ENCODE measurements around the gene IGF1R.
"Not testable (repeated sequence)": the region's sequence is repeated elsewhere in the genome, so short reads cannot be mapped to it uniquely, and the experiment has no call there.

IGF1R gene

DNA sequence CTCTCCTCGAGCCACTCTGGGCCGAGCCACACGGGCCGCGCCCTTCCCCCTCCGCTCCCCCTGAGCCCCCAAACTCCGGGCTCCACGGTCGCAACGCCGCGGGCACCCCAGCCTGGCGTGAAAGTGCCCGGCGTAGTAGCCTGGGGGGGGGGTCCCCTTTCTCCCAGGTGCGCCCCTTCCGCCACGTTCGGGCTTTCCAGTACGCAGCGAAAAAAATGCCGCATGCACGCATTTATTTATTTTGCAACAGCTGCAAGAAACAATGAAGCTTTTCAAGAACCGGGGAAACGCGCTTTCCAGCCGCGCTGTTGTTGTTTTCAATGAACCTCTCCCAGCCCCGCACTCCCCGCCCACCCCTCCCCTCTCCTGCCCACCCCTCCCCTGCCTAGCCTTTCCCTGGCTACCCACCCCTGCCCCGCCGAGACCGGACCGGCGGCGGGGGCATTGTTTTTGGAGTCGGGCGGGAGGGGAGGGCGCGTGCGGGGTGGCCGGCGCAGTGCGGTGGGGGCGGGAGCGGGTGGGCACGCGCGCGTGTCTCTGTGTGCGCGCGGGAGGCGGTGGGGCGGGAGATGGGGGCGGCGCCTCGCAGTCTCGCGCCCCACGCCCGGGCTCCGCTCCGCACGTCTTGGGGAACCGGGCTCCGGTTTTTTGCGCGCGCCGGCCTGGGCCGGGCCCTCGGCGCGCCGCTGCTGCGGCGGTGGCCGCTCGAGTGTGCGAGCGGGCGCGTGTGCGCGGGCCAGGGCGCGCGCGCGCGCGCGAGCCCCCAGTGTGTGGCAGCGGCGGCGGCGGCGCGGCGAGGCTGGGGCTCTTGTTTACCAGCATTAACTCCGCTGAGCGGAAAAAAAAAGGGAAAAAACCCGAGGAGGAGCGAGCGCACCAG, at the start of gene IGF1R:
Gene IGF1R (plus strand): TSS at position 766 of the 880 bp plus-strand sequence. CDS start 1,043 bp downstream, outside the sequence.
- DNase-seq (ENCODE audit: low read depth in 2 of 2): peak; percentile 48 to 82

DNA sequence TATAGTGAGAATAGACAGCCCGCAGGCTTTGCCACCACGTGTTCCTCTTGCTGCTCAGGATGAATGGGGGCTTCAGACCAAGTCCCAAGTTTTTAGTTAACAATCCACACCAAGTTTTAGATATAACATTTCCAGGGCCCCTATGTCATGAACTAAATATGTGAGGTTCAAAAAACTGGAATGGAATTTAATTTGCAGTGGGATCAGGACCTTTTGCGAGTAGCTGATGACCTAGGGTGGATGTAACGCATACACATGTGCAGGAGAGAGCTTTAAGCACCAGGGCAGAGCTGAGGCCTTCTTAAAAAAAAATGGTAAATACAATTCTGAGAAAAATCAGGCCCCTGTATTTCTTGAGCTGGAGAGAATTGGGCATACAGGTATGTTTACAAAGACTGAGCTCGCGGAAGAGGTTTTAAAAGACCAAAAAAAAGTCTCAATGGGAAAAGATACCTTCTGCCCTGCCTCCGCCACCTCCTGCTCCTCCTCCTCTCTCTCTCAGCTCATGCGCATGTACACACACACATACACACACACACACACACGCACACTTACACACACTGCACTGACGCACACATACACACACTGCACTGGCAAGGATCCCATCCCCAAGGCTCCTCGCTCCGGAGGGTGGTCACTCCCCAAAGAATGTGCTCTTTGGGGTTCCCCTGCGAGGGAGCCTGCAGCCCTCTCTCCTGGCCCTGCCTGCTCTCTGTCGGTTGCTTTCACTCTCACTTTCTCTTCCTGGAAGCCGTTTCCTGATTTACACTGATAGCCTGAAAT, 48.2 kb upstream of the IGF1R start:
- DNase-seq (ENCODE audit: low read depth in 2 of 2): peak; percentile 9 to 11

DNA sequence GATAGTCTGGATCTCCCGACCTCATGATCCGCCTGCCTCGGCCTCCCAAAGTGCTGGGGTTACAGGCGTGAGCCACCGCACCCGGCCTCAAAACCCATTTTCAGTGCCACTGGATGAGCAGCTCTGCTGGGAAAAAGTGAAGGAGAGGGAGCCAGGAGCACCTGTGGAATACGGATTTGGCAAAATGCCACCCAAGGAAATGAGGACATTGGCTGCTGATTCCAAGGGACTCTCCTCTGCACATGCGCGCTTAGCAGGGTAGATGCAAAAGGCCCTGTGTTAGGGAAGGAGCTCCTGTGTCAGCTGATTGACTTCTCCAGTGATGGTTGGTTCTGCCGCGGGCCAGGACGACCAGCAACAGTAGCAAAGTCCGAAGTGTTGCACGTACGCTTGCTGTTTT, 43.4 kb upstream of the IGF1R start:
- DNase-seq (ENCODE audit: low read depth in 2 of 2): no peak

DNA sequence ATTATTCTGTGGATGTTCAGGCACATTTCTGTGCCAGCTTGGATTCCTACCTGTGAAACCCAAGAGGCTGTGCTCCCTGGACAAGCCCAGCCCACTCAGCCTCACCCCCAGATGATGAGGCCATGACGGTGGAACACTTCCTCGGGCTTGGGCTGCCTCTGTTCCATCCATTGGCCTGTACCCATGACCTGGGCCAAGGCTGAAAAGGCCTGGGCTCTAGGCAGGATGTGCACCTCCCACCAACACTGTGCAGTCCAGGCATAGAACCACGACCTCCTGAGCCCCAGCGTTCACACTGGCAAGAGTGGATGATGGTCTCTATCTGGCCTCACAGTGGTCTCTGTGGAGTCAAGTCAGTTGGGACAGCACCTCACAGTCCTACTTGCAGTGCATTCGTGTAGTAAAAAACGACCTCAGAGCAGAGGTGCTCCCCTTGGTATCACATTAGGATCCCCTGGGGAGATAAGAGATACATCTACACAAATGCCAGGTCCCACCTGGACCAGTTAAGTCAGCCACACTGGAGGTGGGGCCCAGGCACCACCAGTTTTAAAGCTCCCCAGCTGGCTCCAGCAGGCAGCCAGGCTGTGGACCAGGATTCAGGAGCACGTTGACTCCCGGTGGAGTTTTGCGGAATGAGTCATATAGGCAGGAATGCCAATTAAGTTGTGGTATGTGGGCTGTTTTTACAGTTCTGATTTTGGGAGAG, 39.0 kb upstream of the IGF1R start:
- no peak for DNase-seq (ENCODE audit: low read depth in 2 of 2)

DNA sequence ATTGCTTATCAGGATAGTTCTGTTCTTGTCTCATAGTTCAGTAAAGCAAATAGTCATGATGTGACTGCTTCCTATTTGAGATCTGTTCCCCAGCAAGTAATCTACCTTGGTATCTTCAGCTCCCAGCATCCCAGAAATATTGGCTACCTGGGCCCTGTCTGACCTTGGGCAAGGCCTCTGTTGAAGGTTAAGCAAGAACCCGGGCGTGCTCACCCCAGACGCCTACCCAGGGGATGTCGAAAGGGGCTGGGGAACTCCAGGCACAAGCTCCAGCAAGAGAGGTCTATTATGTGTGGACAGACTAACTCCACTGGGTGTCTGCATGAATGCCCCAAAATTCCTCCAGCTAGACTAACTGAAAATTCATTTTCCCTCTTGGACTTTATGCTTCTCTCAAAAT, 37.3 kb upstream of the IGF1R start:
- DNase-seq (ENCODE audit: low read depth in 2 of 2): no peak

- DNase-seq (ENCODE audit: low read depth in 2 of 2): no peak
These were observed 36.5 kb upstream of the IGF1R start for GRCh38 chr15:98611808-98612207.

GRCh38 chr15:98612490-98613110, 35.7 kb upstream of the IGF1R start:
- no peak for DNase-seq (ENCODE audit: low read depth in 2 of 2)

DNA sequence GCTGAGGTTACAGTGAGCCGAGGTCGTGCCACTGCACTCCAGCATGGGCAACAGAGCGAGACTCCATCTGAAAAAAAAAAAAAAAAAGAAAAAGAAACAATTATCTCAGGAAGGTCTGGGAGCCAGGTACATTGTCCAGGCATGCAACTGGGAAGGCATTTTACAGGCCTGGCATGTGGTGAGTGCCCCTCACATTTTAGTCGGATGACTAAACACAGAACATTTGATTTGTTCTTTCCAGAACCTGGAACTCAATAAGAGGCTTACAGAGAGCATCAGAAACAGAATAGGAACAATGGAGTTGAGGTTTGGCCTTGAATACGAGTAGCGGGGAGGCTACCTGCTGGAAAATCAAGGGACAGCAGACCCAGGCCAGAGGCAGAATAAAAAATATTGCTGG, 33.7 kb upstream of the IGF1R start:
- DNase-seq (ENCODE audit: low read depth in 2 of 2): no peak

GRCh38 chr15:98616397-98616796, 31.9 kb upstream of the IGF1R start:
- no peak for DNase-seq (ENCODE audit: low read depth in 2 of 2)

DNA sequence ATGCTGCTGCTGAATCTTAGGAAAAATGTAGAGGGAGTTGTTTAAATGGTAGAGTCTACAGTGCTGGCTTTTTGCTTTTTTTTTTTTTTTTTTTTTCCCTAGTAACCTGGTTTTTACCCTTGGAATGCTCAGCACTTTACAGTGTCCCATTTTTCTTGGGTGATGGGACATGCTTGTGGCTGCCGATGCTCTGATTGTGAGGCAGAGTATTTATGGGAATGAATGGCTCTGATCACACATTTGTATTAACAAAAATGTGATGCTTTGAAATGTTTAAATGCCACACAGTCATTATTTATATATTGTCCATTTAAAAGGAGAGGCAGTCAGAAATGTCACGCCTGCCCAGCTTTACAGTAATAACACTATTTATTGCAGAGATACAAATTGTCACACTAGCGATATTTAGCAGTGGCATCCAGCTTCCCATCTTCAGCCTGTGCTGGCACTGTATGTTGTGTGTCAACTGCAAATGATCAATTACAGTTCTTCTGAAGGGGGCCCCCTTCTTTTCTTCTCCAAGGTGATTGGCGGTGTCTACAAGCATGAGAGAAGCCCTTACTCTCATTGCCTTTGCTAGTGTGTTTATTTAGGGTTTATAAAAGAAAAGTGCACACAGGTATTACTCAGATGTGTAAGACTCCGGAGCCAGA, 30.9 kb upstream of the IGF1R start:
- DNase-seq (ENCODE audit: low read depth in 2 of 2): no peak

DNA sequence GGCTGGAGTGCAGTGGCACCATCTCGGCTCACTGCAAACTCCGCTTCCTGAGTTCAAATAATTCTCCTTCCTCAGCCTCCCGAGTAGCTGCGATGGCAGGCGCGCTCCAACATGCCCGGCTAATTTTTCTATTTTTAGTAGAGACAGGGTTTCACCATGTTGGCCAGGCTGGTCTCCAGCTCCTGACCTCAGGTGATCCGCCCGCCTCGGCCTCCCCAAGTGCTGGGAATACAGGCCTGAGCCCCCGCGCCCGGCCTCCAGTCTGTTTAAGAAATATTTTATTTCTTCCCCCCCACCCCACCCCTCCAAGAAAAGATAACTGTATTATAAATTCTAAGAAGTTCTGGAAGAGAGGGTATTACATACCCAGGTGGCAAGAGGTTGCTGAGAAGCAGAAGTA, 29.8 kb upstream of the IGF1R start:
- DNase-seq (ENCODE audit: low read depth in 2 of 2): not testable (repeated sequence)

DNA sequence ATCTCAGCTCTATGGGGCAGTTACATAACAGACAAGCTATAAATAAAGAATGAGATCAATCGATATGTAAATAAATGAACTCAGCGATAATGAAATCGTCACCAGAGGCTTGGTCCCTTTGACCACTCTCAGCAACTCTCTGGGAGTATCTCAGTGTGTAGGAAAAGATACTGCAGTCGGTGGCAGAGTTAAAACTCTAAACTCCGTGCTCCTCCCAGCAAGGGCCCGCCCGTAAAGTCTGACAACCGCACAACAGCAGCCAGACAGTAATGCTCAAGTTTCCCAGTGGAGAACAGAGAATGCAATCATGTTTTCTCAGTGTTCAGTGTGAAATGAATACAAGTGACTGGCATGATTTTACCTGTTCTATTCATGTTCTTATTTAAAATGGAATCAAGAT, 28.3 kb upstream of the IGF1R start:
- DNase-seq (ENCODE audit: low read depth in 2 of 2): no peak

GRCh38 chr15:98621021-98621420, 27.3 kb upstream of the IGF1R start:
- DNase-seq (ENCODE audit: low read depth in 2 of 2): no peak

DNA sequence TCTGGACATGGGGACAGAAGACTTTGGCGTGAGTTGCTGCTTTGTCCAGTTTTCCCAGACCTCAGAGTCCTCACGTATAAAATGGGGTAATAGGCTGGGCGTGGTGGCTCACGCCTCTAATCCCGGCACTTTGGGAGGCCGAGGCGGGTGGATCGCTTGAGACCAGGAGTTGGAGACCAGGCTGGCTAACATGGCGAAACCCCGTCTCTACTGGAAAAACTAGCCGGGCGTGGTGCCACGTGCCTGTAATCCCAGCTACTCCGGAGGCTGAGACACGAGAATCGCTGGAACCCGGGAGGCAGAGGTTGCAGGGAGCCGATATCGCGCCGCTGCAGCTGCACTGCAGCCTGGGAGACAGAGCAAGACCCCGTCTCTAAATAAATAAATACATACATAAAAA, 22.7 kb upstream of the IGF1R start:
- no peak for DNase-seq (ENCODE audit: low read depth in 2 of 2)

DNA sequence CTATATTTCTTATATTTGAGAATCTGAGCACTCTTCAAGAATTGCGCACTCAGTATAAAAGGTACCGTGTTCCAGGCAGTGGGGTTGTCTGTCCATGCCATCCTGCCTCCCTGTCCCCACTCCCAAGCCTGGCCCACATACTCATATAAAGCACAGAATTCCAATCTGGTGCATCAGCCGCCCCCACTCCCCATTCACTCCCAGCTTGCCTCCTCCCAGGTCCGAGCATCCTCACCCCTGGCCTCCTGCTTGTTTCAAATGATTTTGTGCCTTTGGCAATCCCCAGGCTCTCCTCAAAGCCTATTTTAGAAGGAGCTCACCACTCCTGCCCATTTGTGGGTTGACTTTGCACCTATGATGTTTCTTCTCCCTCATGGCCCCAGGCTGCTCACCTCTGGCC, 22.2 kb upstream of the IGF1R start:
- no peak for DNase-seq (ENCODE audit: low read depth in 2 of 2)

DNA sequence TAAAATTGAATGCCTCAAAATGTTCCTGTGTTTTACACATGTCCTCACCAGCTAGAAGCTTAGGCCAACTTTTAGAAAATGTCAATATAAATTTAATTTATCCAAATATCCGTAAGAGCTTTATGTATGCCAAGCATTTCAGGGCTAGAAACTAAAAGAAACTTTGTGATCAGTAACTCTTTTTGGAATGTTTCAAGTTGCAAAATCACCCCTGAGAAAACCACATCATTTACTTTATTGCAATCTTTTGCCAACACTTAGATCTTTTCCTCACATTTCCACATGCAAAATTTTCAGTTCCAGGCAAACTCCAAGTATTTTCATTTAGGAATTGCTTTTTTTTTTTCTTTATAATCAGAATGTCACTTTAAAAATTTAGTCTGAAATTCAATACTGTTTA, 20.1 kb upstream of the IGF1R start:
- no peak for DNase-seq (ENCODE audit: low read depth in 2 of 2)

DNA sequence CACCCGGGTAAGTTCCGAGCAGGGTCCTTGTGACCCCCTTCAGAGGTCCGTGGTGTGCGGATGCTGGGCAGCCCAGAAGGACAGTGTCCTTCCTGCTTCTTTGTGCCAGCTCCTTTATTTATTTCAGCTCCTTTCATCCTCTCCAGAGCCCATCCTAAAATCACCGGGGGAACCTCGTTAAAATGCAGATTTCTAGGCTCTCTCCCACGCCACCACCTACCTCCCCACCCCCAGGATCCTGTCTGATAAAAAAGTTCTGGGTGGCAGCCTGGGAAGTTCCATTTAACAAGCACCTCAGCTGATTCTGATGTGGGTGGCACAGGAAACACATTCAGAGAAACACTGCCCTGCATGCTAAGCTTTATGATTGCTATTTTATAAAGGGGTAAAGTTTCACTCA, 12.5 kb upstream of the IGF1R start:
- no peak for DNase-seq (ENCODE audit: low read depth in 2 of 2)

GRCh38 chr15:98643115-98643514, 5.2 kb upstream of the IGF1R start:
- no peak for DNase-seq (ENCODE audit: low read depth in 2 of 2)

DNA sequence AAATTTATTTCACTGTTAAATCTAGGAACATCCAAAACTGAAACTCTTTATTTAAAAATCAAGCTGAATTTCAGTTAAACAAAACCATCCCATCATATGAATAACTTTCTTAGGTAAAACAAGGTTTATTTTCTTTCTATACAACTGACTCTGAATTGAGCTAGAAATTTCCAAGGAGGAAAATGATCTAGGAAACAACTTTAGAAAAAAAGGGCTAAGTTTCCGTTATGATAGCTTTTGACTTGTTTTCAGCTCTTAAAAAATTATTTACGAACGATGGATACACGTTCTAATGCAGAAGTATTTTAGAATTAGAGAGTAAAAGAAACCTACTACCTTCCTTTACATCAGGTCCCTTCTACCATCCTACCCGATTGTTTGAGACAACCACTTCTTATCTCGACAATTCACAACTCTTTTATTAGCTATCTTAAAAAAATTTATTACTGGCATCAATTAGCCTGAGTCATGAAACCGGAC, 1.8 kb upstream of the IGF1R start:
- no peak for DNase-seq (ENCODE audit: low read depth in 2 of 2)

DNA sequence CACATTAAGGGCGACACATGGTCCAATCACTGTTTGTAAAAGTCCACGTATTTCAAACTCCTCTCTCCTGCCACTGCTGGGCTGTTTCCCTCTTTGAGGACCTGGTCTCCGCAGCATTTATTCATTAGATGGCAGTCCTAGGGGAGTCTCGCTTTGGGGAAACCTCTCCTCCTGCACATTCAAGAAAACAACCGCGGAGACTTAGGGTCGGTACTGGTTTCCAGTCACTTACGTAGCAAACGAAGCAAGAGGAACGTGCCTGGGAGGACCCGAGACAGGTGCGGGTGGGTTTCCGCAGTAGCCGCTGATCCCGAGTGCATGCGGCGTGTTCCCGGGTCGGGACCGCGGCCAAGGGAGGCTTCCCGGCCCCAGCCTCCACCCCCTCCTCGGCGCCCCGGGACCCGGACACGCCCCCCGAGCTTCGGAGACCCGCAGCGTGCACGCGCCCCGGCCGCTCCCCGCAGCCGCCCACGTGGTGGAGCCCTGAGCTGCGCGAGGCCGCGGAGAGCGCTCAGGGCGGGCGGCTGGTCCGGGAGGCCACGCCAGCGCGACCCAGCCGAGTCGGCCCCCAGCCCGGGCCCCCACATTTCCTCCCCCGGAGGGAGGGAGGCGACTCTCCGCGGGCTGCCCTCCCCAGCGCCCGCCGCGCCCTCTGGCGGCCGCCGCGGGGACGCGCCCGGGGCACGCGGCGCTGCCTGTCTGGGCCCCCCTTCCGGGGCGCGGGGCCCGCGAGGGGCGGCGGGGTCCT, 1.1 kb upstream of the IGF1R start:
- peak in 1 of 2 donors; percentile 61 for DNase-seq (ENCODE audit: low read depth in 2 of 2)

All from stimulated activated CD8-positive, alpha-beta memory T cell treated with anti-CD3 and anti-CD28 coated beads, Interleukin-7, amount 100 ng/mL, for 4 hours (primary cell).